GM19328 (cell line): ENCODE results near the gene INHBB.

ENCODE experiments used
- ATAC-seq: cut with Tn5 transposase; IDR thresholded peaks from one replicate; pipeline ENCODE4 v1.9.1; 2021; ENCODE audit warnings: mild to moderate bottlenecking, moderate library complexity; ENCODE audit not compliant: unreplicated experiment

Gene INHBB

DNA sequence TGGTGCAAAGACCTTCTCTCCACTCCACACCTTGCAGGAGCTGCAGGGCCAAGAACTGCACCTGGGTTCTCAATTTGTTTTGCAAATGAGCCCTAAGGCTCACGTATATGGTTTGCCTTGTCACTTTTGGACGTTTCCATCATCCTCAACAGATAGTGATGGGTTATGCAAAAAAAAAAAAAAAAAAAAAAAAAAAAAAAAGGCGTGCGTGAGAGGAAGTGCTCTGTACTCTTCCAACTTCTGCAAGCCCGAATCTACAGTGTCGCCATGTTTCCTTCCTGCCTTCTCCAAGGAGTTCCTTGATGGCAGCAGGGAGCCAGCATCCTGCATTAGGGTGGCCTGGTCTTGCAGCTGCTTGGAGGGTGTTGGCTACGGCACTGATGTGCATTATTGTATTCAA lies 4.0 kb upstream of the INHBB start:
- ATAC-seq = no peak

DNA sequence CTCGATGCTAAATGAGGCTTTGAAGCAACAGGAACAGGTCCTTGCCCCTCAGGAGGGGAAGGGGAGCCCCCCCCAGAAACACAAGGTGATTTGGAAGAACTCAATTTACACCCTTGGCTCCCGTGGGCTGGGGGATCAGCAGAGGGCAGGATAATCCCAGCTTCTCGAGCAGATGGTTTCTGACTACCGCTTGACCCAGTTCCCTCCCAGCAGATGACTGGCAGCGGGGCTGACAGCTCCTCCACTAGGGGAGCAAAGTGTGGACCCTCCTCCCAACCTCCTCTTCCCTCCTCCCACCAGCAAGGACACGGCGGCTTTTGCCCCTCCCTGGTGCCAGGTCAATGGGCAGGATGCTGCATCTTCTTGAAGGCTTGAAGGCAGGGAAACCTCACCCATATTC lies 3.5 kb upstream of the INHBB start:
- no peak for ATAC-seq

DNA sequence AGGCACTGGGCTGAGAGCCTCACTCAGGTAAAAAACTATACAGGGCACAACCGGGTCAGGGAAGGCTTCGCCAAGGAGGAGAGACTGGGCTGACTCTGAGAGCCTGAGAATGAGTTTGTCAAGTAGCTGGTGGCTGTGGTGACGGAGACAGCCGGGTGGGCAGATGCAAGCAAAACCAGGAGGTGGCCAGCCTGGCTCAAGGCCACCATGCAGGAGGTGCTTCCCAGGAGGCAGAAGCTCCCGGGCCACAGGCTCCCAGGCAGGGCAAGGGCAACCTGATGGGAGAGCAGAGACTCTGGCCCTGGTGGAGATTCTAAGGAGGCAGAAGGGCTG lies 2.9 kb upstream of the INHBB start:
- ATAC-seq = no peak

DNA sequence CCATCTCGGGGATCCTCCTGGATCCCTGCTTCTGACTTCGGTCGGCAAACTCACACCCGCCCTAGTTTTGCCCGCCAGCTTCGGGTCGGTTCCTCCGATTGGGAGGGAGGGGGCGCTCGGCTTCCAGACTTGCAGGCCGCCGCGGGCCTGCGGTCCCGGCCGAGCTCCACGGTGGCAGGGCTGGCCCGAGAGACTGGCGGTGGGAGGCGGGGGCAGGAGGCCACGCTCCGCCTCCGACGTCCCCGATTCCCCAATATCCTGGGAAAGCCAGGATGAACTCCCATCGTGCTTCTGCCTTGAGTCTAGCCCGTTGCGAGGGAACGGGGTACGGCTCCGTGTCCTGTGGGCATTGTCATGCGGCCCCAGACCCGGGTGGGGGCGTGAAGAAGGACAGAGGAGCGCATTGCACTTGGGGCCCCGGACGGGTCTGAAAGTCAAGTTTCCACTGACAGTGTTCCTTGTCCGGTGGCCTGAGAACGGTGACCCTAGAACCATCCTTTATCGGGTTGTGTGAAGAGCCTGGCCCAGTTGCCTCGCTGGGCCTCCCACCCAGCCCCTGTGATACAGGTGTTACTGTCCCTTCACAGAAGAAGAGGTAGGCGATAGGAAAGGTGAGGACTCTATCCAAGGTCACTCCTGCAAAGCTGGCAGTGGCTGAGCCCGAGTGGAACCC lies 2.4 kb upstream of the INHBB start:
- no peak for ATAC-seq

DNA sequence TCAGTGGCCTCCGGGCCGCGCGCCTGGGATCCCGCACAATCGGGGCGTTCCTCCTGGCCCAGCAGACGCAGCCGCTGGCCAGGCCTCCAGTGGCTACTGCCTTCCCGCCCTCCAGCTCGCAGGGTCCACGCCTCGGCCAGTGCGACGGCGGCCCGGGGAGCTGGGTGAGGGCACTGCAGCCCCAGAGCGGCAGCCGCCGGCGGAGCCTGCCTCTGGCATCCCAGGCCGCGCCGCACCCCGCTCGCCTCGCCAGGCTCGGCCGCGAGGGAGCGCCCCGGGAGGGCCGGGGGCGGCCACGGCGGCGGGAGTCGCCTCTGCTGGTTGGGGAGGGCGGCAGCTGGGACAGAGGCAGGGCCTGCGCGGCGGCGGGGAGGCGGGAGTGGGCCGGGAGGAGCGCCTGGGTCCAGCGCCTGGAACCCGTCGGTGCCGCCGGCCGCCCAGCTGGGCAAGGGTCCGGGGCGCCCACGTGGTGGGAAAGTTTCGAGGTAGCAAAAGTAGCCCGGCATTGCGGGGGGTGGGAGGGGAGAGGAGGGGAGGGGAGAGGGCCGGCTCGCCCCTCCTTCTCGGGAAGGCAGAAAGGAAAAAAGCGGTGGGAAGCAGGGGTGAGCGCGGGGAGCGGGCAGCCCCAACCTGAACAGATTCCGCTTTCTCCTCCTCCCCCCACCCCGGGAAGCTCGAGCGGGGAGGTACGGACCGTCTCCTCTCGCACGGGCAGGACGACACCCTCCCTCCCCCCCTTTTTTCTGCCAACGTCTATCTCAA lies 1.5 kb upstream of the INHBB start:
- no peak for ATAC-seq

DNA sequence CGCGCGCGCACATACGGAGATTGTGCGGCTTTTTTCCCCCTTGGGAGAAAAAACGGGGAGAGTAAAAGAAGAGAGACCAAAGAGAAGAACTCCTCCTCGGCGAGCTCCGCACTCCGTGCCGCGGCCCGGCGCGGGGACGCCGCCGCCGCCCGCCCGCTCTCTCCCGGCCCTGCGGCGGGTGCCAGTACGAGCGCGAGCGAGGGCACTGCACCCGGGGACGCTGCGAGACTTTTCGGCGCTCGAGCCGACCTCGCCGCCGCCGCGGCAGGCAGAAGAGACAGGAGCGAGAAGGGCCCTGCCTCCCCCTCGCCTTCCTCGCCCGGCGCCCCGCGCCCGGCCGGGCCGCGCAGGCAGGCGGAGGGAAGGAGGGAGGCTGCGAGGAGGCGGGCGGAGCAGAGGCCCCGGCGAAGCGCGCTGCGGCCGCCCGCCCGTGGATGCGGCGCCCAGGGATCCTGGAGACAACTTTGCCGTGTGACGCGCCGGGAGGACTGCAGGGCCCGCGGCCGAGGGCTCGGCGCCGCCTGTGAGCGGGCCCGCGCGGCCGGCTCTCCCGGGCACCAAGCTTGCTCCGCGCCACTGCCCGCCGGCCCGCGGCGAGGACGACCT lies 857 bp upstream of the INHBB start:
- ATAC-seq = no peak

DNA sequence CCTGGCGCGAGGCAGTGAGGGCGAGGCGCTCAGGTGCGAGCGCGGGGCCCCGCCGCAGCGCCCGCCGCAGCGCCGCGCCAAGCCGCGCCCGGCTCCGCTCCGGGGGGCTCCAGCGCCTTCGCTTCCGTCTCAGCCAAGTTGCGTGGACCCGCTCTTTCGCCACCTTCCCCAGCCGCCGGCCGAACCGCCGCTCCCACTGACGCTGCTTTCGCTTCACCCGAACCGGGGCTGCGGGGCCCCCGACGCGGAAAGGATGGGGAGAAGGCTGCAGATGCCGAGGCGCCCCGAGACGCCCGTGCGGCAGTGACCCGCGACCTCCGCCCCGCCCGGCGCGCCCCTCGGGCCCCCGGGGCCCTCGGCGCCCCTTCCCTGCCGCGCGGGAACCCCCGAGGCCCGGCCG lies 328 bp upstream of the INHBB start:
- ATAC-seq = no peak

DNA sequence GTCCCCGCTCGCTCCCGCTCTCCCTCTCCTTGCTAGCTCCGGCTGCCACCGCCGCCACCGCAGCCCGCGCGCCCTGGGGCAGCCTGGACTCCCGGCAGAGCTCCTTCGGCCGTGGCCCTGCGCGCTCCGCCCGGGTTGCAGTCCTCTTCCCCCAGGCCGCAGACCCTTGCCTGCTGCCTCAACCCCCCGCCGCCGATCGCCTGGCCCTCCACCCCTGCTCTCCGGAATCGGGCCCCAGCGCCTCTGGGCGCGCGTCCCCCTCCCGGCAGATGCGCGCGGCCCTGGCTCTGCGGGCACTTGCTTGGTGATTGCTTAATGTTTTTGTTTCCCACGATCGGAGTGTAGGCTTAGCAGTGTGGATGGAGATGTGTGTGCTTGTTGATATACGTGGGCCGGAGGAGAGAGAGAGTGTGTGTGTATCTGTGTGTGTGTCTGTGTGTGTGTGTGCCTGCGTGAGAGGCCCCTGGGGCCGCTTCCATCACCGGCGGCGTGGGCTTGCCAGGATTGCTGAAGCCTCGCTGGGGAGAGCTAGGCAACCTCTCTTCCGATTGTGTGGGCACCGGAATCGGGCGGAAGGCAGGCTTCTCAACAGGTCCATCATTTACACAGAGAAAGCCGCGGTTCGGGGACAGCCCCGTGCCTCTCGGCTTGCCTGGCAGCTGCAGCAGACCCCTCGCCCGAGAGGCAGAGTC lies 877 bp downstream of the INHBB start:
- no peak for ATAC-seq

DNA sequence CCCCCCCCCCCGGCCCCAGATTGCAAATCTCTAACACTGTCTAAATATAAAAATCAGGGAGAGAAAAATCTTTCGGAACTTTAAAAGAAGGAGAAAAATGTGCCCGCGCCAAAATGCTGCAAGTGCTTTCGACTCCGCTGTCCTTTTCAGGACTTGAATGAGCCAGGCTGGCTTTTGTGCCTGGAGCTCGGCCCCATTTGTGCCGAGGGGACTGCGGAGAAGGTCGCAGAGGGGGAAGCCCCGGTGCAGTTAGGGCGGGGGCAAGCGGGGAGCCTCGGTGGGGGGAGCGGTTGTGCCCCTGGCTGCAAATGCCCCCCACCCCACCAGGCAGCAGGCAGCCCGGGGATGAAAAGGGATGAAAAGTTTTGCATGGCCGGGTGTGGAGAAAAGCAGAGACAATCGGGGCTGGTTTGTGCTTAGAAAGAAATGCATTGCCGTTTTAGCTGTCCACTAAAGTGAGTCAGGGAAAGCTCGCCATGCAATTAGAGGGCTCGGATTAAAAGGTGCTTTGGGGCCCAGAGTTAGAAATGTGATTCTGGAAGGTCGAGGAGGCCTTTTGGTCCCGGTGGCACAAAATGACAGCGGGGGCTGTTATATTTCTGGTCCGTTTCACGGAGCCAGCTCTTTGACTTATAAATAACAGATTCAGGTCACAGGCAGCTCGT lies 1.6 kb downstream of the INHBB start:
- no peak for ATAC-seq

DNA sequence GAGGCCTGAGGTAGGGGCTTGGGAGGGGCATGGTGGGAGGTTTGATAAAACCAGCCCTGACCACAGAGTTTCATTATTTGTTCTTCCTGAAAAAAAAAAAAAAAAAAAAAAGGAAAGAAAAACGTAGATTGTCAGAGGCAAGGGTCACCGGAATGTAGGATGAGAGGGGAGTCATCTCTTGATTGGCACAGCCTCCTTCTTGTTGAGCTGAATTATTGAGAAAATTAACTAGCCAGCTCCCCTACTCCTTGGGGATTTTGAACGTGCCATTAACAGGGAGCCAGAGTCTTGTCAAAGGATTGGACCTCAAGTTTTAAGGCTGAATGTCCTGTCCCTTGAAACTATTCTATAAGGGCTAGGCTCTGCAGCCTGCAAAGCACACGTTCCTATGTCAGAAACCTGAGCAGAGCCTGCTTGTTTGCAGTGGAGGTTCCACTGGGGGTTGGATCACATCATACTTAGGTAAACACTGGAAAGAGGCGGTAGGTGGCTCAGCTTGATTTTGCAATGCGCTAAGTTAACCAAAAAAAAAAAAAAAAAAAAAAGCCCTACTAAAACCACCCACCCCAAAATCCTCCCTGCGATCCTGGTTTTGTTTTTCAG lies 2.3 kb downstream of the INHBB start:
- no peak for ATAC-seq

DNA sequence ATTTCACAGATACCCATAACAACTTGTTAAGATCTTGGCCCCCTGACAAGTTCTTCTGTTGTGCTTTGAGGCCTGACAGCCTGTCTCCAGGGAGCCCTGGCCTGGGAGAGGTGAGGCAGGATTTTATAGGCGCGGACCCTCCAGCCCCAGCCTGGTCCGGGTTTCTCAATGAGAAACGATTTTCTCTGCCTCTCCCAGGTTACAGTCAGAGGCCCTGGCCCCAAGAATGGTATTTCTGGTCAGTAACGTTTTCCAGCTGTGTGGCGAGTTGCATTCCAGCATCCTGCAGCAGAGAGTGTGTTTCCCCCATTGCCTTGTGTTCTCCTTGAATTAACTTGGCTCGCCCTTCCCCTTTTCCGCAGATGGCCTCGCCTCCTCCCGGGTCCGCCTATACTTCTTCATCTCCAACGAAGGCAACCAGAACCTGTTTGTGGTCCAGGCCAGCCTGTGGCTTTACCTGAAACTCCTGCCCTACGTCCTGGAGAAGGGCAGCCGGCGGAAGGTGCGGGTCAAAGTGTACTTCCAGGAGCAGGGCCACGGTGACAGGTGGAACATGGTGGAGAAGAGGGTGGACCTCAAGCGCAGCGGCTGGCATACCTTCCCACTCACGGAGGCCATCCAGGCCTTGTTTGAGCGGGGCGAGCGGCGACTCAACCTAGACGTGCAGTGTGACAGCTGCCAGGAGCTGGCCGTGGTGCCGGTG lies 3.0 kb downstream of the INHBB start:
- ATAC-seq = no peak

DNA sequence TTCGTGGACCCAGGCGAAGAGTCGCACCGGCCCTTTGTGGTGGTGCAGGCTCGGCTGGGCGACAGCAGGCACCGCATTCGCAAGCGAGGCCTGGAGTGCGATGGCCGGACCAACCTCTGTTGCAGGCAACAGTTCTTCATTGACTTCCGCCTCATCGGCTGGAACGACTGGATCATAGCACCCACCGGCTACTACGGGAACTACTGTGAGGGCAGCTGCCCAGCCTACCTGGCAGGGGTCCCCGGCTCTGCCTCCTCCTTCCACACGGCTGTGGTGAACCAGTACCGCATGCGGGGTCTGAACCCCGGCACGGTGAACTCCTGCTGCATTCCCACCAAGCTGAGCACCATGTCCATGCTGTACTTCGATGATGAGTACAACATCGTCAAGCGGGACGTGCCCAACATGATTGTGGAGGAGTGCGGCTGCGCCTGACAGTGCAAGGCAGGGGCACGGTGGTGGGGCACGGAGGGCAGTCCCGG lies 3.5 kb downstream of the INHBB start:
- ATAC-seq = no peak

DNA sequence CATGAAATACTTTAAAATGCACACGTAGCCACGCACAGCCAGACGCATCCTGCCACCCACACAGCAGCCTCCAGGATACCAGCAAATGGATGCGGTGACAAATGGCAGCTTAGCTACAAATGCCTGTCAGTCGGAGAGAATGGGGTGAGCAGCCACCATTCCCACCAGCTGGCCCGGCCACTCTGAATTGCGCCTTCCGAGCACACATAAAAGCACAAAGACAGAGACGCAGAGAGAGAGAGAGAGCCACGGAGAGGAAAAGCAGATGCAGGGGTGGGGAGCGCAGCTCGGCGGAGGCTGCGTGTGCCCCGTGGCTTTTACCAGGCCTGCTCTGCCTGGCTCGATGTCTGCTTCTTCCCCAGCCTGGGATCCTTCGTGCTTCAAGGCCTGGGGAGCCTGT lies 4.1 kb downstream of the INHBB start:
- no peak for ATAC-seq

DNA sequence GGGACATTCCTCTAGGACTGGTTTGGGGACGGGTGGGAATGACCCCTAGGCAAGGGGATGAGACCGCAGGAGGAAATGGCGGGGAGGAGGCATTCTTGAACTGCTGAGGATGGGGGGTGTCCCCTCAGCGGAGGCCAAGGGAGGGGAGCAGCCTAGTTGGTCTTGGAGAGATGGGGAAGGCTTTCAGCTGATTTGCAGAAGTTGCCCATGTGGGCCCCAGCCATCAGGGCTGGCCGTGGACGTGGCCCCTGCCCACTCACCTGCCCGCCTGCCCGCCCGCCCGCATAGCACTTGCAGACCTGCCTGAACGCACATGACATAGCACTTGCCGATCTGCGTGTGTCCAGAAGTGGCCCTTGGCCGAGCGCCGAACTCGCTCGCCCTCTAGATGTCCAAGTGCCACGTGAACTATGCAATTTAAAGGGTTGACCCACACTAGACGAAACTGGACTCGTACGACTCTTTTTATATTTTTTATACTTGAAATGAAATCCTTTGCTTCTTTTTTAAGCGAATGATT lies 4.9 kb downstream of the INHBB start:
- no peak for ATAC-seq

DNA sequence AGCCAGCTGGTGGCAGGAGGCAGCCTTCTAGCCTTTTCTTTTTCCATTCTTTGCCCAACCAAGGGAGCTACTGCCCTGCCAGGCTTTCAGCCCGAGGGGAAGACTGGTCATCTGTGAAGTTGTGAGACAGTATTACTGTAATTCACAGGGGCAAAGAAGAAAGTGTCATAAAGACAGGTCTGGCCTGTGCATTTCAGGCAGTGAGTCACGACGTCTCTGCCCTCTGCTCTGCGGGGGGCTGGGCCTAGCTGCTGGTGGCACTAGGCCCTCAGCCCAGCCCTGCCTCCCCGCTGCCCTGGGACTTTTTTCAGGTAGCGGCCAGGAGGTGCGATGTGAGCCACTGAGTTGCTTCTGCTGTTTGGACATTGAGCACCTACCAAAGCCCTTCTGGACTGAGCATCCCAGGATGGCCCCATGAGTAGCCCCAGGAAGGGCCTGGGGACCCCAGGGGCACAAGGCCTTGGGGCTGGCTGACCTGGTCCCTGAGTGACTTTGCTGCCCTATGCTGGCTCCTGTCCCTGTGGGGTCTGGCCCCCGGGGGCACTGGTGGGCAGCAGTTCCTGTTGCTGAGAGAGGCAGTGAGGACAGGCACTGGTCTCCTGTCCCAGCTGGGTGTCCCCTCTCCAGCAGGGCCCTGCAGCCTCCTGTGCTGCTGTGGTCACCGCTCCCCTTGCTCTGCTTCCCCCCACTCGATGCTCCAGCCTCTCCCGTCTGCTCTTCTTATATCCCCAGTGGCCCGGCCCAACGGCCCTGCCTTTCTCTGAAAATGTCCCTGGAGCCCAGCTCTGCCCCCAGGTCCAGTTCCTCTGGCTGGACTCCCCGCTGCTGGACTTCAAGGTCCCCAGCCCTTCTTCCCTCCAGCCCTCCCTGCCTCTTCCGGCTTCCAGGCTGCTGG lies 7.0 kb downstream of the INHBB start:
- ATAC-seq = no peak

DNA sequence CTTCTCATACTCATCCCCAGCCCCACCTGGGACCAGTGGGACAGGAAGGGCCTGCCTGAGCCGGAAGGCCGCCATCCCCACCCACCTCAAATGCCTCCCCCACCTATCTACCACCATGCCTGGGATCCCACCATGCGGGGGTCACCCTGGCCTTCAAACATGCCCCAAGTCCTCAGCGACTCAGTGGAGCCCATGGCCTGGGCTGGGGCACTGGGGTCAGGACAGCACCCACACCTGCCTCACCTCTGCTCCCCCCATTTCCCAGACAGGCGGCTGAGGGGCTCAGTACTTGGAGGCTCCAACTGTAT lies 7.6 kb downstream of the INHBB start:
- ATAC-seq = no peak

DNA sequence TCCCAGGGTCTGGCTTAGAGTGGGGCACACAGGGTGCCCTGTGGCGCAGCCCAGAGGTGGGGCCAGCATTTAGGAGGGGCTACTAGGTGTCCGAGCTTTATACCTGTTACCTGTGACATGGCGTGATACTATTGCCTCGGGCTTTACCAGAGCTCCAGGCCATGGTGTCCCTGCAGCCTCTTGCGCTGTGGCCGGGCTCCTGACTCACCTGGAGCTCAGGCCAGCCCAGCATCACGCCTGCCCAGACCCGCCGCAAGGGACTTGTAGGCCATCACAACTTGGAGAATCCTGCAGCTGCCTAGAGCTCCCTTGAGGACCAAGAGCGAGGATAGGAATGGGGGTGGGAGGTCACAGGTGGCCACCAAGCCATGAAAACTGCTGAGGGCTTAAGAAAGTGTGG lies 8.0 kb downstream of the INHBB start:
- ATAC-seq = no peak

DNA sequence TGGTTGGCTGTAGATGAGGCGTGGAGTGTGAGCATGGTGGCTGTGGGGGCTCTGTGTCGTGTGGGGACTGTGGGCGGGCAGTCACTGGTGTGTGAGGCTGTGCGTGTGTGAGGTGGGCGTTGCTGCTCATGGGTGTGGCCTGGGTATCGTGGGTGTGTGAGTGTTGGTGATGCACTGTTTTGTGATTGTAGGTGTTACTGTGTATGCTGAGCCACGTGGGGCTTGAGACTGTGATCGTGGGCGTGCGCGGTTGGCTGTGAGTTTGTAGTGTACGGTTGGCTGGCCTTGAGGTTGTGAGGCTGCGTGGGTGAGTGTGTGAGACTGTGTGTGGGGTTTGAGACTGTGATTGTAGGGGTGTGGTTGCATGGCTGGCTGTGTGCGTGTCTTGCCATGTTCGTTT lies 8.5 kb downstream of the INHBB start:
- no peak for ATAC-seq
